ENCODE data around the gene GLYATL2. TPM values are rescaled to one million over a fixed set of nuclear protein-coding genes. Genes with fewer than 3 reads are reported as not detected.

The GLYATL2 gene
- total and polyA plus RNA-seq, 2 of the 13 experiments (the other 11 are each of a cell fraction or from before 2014, with no cell fraction given): not detected

- TF ChIP-seq CCAR2 (optimal IDR thresholded peaks at IDR 0.05; ENCODE audit: low read depth, low read length) (no peak), ZFP62 (CRISPR knock-in tag; IDR thresholded peaks at IDR 0.05) (no peak), ZNF496 (CRISPR knock-in tag; IDR thresholded peaks at IDR 0.05; ENCODE audit: insufficient replicate concordance) (no peak), ZNF644 (CRISPR knock-in tag; IDR thresholded peaks at IDR 0.05; ENCODE audit: low read depth) (no peak), ZNF30 (CRISPR knock-in tag; IDR thresholded peaks at IDR 0.05) (no peak), KLF9 (CRISPR knock-in tag; IDR thresholded peaks at IDR 0.05; ENCODE audit: low read depth) (no peak), TEAD2 (CRISPR knock-in tag; IDR thresholded peaks at IDR 0.05) (no peak), ZNF280D (CRISPR knock-in tag; IDR thresholded peaks at IDR 0.05) (no peak), PAWR (CRISPR knock-in tag; IDR thresholded peaks at IDR 0.05; ENCODE audit: borderline replicate concordance) (no peak), ZBTB2 (CRISPR knock-in tag; IDR thresholded peaks at IDR 0.05; ENCODE audit: low read depth) (no peak), SNAPC2 (CRISPR knock-in tag; IDR thresholded peaks at IDR 0.05) (no peak), SAFB2 (CRISPR knock-in tag; IDR thresholded peaks at IDR 0.05; ENCODE audit: borderline replicate concordance, low read depth) (no peak), FOXK2 (IDR thresholded peaks at IDR 0.05) (no peak), AGO2 (optimal IDR thresholded peaks at IDR 0.05; ENCODE audit: low read depth, low read length) (no peak)
- TF ChIP-seq, protein P1, sequence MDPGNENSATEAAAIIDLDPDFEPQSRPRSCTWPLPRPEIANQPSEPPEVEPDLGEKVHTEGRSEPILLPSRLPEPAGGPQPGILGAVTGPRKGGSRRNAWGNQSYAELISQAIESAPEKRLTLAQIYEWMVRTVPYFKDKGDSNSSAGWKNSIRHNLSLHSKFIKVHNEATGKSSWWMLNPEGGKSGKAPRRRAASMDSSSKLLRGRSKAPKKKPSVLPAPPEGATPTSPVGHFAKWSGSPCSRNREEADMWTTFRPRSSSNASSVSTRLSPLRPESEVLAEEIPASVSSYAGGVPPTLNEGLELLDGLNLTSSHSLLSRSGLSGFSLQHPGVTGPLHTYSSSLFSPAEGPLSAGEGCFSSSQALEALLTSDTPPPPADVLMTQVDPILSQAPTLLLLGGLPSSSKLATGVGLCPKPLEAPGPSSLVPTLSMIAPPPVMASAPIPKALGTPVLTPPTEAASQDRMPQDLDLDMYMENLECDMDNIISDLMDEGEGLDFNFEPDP (CRISPR knock-in tag; conservative IDR thresholded peaks at IDR 0.05): no peak
- TF ChIP-seq, protein P2, sequence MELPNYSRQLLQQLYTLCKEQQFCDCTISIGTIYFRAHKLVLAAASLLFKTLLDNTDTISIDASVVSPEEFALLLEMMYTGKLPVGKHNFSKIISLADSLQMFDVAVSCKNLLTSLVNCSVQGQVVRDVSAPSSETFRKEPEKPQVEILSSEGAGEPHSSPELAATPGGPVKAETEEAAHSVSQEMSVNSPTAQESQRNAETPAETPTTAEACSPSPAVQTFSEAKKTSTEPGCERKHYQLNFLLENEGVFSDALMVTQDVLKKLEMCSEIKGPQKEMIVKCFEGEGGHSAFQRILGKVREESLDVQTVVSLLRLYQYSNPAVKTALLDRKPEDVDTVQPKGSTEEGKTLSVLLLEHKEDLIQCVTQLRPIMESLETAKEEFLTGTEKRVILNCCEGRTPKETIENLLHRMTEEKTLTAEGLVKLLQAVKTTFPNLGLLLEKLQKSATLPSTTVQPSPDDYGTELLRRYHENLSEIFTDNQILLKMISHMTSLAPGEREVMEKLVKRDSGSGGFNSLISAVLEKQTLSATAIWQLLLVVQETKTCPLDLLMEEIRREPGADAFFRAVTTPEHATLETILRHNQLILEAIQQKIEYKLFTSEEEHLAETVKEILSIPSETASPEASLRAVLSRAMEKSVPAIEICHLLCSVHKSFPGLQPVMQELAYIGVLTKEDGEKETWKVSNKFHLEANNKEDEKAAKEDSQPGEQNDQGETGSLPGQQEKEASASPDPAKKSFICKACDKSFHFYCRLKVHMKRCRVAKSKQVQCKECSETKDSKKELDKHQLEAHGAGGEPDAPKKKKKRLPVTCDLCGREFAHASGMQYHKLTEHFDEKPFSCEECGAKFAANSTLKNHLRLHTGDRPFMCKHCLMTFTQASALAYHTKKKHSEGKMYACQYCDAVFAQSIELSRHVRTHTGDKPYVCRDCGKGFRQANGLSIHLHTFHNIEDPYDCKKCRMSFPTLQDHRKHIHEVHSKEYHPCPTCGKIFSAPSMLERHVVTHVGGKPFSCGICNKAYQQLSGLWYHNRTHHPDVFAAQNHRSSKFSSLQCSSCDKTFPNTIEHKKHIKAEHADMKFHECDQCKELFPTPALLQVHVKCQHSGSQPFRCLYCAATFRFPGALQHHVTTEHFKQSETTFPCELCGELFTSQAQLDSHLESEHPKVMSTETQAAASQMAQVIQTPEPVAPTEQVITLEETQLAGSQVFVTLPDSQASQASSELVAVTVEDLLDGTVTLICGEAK (IDR thresholded peaks at IDR 0.05): no peak
- TF ChIP-seq, protein P2 (CRISPR knock-in tag; IDR thresholded peaks at IDR 0.05): no peak
Measured at GRCh38 chr11:58880625-58881024, 36.1 kb upstream of the GLYATL2 start (continued).
